AG04450 (cell line): ENCODE data around the gene NUBP1. TPM values are rescaled to one million over a fixed set of nuclear protein-coding genes. Genes with fewer than 3 reads are reported as not detected.

Experiments
- CTCF ChIA-PET: fragments of 300-600, 350-600 bp; formaldehyde crosslinking; extraction: SDS; loops from one replicate; lab custom pipeline; 2022; ENCODE audit warnings: antibody characterized with exemption, inconsistent platforms; lab: Charles Lee
- POLR2A ChIA-PET: fragments of 350-600 bp; formaldehyde crosslinking; extraction: SDS; loops from one replicate; lab custom pipeline; 2021; ENCODE audit warnings: antibody characterized with exemption, inconsistent platforms; lab: Yijun Ruan, JAX
- DNase-seq: peaks from one replicate; pipeline ENCODE4 v3.0.0-alpha.2; 2011; ENCODE audit warnings: low read depth, low spot score
- H3K27ac ChIP-seq: one replicate; pipeline ENCODE4 v1.5.1; 2012; ENCODE audit warnings: low read depth, low read length, control low read depth
- H3K27me3 ChIP-seq: one replicate; pipeline ENCODE4 v1.6.0; 2012; ENCODE audit warnings: low read length; ENCODE audit not compliant: control insufficient read depth, insufficient read depth
- H3K4me3 ChIP-seq: 2 replicates; pipeline ENCODE4 v1.5.1; 2011; ENCODE audit warnings: mild to moderate bottlenecking, low read depth, low read length, control low read depth
- H3K9me3 ChIP-seq: 2 replicates; pipeline ENCODE4 v1.5.1; 2012; ENCODE audit warnings: low read length; ENCODE audit not compliant: control insufficient read depth, insufficient read depth
- polyA plus RNA-seq: library from polyadenylated mRNA; depleted of rRNA; stranded (reverse); fragments of >200 nt; gene quantifications from 2 replicates; pipeline ENCODE4 v1.2.3, GENCODE V29; 2011
- TF ChIP-seq, protein P1 (sequence below): IDR thresholded peaks from 2 replicates; pipeline ENCODE4 v1.5.1; 2011; ENCODE audit warnings: low read depth, low read length, control low read depth, inconsistent platforms

NUBP1 gene
- polyA plus RNA-seq, 1 experiment, result 23.0 TPM

- H3K27me3 ChIP-seq, result no peaks in the 10 kb centered on the region
- TF ChIP-seq, protein P1, sequence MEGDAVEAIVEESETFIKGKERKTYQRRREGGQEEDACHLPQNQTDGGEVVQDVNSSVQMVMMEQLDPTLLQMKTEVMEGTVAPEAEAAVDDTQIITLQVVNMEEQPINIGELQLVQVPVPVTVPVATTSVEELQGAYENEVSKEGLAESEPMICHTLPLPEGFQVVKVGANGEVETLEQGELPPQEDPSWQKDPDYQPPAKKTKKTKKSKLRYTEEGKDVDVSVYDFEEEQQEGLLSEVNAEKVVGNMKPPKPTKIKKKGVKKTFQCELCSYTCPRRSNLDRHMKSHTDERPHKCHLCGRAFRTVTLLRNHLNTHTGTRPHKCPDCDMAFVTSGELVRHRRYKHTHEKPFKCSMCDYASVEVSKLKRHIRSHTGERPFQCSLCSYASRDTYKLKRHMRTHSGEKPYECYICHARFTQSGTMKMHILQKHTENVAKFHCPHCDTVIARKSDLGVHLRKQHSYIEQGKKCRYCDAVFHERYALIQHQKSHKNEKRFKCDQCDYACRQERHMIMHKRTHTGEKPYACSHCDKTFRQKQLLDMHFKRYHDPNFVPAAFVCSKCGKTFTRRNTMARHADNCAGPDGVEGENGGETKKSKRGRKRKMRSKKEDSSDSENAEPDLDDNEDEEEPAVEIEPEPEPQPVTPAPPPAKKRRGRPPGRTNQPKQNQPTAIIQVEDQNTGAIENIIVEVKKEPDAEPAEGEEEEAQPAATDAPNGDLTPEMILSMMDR, result no peak
- no peak overlapping the region for H3K4me3 ChIP-seq
- H3K27ac ChIP-seq, result no peak overlapping the region
- H3K9me3 ChIP-seq, result no peaks in the 10 kb centered on the region
- no peak for DNase-seq
- POLR2A ChIA-PET, result no interaction called here
- CTCF ChIA-PET, result no interaction called here
Observed at GRCh38 chr16:10708969-10709368, 34.7 kb upstream of the NUBP1 start.

DNA sequence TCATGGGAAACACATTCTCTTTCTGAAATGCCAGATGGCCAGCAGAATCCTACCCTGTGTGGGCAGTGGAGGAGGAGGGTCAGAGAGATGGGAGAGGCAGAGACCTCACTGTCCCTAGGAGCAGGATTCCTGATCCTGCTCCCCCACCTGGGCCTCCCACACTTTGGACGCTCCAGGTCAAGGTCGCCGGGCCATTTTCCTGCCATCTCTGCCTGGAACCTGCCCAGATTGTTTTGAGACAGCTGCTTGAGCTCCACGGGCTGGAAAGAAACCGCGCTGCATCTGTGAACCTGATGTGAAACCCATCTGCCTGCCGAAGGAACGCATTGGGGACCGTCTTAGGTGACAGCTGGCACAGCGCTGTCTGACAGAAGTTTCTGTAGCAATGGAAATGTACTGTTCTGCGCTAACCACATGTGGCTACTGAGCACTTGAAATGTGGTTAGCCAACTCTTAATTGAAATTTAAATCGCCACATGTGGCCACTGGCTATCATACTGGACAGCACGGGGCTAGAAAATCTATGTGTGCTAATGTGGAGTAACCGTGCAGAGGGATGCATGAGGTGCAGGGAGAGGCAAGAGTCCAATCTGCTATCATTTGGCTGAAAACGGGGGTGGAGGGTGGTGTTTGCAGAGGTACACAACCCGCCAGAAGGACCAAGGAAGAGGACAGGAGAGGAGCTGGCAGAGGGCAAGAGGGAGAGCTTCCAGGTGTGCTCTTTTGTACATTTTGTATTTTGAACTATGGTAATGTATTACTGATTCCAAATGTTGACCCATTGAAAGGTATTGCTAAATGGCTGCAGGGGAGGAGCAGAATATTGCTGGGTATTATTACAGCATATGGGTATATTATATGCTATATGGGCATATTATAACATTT lies 15.4 kb upstream of the NUBP1 start:
- TF ChIP-seq, protein P1, result no peak
- Histone ChIP-seq H3K27me3 (no peaks in the 10 kb centered on the region), H3K27ac (no peak overlapping the region), H3K4me3 (no peak overlapping the region), H3K9me3 (no peaks in the 10 kb centered on the region)
- POLR2A ChIA-PET, result no interaction called here
- CTCF ChIA-PET, result interaction anchor here (0.5 kb wide), 1 partner anchor 350 kb away, joined by 4 read pairs; no protein-coding TSS in a partner anchor
- DNase-seq, result no peak

DNA sequence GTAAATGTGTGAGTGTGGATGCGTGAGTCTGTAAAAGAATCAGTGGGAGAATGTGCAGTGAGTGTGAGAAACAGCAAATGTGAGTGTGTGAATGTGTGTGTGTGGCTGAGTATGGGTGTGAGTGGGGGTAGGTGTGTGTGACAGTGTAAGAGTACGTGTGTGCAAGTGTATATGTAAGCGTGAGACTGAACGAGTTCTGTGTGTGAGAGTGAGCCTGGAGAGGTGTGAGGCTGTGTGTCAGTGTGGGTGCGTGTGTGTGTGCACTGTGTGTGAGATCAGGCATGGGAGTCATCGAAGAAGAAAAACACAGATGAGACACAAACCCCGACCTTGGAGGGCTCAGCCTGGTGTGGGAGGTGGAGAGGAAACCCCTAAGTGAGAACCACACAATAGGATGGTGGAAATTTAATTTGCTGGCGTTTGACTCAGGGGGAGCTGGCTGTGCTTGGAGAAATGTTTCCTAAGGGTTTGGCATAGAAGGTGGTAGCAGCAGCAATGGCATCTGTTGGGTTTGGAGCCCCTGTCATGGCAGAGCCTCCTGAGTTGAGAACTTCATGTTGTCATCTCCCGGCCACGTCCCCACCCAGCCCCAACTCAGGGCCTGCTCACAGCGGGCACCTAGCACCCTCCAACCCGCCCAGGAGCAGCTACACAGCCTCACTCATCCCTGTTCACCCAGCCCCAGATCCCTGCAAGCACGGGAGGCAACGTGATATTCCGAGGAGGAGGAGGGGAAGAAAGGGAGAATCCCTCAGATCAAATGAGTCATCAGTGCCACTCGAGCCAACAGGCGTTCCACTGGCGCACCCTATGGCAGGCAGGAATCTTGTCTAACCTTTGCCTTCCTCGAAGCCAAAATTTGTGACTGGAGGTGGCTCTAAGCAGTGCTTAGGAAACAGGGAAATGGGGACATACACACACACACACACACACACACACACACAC lies 14.3 kb upstream of the NUBP1 start:
- no peak for DNase-seq

DNA sequence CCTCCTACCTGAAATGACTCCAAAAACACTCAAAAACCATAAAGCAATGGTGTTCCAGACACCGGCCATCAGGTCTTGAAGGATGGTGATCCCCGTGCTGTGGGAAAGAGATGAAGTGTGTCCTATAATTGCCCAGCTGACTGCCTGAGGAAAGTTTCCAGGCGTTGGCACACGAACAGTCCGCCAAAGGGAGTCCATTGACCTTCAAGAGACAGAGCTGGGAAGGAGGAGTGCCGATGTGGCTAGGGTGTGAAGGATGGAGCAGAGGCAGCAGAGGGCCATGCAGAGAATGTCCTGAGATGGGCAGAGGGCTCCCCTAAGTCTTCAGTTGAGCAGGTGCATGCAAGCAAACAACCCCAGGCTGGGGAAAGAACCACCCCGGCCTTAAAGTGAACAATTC lies 11.9 kb upstream of the NUBP1 start:
- TF ChIP-seq, protein P1, result no peak
- POLR2A ChIA-PET, result no interaction called here
- H3K27ac ChIP-seq, result no peak overlapping the region
- no peaks in the 10 kb centered on the region for H3K27me3 ChIP-seq
- CTCF ChIA-PET, result interaction anchor here (0.7 to 2.1 kb wide), 6 partner anchors 181 to 224 kb away, joined by 3 to 13 read pairs (median 4); no protein-coding TSS in a partner anchor
- no peak overlapping the region for H3K4me3 ChIP-seq
- no peak for DNase-seq
- H3K9me3 ChIP-seq, result no peaks in the 10 kb centered on the region

More for the DNA sequence above, 14.3 kb upstream of the NUBP1 start:
- H3K9me3 ChIP-seq, result no peaks in the 10 kb centered on the region
- H3K4me3 ChIP-seq, result no peak overlapping the region
- ChIA-PET CTCF (interaction anchor here (0.5 kb wide), 1 partner anchor 351 kb away, joined by 4 read pairs; no protein-coding TSS in a partner anchor), POLR2A (interaction anchor here (0.7 kb wide), 1 partner anchor 1192 kb away, joined by 13 read pairs; no protein-coding TSS in a partner anchor)
- TF ChIP-seq, protein P1, result no peak
- no peak overlapping the region for H3K27ac ChIP-seq
- H3K27me3 ChIP-seq, result no peaks in the 10 kb centered on the region
